Stimulated activated CD4-positive, alpha-beta T cell treated with anti-CD3 and anti-CD28 coated beads, Interleukin-12 subunit alpha, Interleukin-12 subunit beta, amount 100 ng/mL, for 48 hours (primary cell): ENCODE results near the gene HOXD12.

Source experiments
- DNase-seq, 3 donors: peaks; one replicate each; pipeline ENCODE4 v3.0.0-alpha.2; 2020; ENCODE audit warnings: low read depth in 2 of 3, low spot score in 1 of 3

The HOXD12 gene

DNA sequence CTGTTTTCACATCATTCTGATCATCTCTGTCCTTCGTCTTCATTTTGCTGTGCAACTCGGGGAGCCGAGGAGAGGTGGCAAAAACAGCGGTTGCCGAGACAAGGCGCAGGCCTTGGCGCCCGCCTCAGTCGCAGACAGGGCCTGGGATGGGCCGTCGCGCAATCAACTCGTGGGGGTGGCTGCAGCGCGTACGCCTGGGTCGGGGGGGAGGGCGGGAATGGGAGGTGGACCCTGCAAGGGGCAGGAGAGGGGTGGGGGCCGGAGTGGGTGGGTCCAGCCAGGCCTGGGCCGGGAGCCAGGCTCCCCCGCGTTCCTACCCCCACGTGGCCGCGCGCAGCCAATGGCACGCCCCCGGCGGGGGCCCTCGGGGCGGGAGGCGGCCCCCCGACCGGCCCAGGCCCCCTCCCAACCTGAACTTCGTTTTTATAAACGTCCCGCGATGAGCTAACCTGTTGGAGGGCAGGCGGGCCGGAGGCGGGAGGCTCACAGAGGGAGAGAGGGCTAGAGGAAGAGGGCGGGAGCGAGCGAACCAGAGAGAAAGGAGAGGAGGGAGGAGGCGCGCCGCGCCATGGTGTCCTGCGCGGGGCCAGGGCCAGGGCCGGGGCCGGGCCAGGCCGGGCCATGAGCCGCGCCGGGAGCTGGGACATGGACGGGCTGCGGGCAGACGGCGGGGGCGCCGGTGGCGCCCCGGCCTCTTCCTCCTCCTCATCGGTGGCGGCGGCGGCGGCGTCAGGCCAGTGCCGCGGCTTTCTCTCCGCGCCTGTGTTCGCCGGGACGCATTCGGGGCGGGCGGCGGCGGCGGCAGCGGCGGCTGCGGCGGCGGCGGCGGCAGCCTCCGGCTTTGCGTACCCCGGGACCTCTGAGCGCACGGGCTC is 7.1 kb upstream of the HOXD12 start, which contains the start of gene HOXD13:
TSS of gene HOXD13 (plus strand) at position 452 of the 875 bp plus-strand sequence. CDS start at position 622, 170 bp downstream.
- no peak for DNase-seq

DNA sequence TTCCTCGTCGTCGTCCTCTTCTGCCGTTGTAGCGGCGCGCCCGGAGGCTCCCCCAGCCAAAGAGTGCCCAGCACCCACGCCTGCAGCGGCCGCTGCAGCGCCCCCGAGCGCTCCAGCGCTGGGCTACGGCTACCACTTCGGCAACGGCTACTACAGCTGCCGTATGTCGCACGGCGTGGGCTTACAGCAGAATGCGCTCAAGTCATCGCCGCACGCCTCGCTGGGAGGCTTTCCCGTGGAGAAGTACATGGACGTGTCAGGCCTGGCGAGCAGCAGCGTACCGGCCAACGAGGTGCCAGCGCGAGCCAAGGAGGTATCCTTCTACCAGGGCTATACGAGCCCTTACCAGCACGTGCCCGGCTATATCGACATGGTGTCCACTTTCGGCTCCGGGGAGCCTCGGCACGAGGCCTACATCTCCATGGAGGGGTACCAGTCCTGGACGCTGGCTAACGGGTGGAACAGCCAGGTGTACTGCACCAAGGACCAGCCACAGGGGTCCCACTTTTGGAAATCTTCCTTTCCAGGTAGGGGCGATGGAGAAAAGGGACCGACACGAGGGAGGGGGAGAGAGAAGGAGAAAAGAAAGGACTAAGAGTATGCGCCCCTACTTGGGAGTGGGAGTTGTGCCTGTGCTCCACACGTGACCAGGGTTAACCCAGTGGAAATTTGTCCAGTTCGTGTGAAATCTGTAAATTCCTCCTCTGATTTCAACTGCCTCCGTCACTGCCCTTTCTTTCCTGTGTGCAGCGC is 6.3 kb upstream of the HOXD12 start:
- no peak for DNase-seq

DNA sequence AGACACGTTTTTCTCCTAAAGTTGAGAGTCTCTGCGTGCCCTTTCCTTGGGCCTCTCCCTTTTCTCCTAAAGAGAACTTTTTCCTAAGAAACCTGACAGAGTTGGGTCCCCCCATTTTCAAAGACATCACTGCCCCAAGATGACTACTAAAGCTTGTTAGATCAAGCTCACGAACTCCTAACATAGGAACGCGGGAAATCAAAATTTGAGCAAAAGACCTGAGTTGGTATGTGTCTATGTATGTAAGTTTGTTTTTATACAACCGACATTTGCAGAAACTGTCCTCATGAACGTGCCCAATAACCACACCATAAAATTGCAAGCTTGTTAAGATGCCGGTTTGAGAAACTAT is 5.7 kb upstream of the HOXD12 start:
- no peak for DNase-seq

DNA sequence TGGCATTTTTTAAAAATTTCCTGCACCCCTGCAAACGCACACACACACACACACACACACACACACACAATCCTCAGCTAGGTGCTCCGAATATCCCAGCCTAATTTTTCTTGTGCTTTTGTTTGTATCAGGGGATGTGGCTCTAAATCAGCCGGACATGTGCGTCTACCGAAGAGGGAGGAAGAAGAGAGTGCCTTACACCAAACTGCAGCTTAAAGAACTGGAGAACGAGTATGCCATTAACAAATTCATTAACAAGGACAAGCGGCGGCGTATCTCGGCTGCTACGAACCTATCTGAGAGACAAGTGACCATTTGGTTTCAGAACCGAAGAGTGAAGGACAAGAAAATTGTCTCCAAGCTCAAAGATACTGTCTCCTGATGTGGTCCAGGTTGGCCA is 5.2 kb upstream of the HOXD12 start:
- DNase-seq, result no peak

DNA sequence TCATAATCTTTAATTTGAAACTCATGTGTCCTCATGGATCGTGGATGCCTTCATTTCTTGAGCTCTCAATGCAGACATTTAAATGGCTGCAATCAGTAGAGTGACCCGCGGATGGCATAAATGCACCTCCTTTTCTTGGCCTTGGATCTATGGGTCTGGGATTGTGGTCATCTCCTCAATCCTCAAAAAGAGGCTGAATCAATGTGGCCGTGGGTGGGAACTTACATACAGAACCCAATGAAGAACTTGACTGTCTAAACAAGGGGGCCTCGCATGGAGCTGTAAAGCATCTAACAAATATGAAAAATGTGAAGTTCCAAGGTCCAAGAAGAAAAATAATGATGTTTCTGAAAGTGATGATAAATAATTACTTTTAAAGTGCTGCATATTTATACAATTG is 4.2 kb upstream of the HOXD12 start:
- DNase-seq, result no peak

DNA sequence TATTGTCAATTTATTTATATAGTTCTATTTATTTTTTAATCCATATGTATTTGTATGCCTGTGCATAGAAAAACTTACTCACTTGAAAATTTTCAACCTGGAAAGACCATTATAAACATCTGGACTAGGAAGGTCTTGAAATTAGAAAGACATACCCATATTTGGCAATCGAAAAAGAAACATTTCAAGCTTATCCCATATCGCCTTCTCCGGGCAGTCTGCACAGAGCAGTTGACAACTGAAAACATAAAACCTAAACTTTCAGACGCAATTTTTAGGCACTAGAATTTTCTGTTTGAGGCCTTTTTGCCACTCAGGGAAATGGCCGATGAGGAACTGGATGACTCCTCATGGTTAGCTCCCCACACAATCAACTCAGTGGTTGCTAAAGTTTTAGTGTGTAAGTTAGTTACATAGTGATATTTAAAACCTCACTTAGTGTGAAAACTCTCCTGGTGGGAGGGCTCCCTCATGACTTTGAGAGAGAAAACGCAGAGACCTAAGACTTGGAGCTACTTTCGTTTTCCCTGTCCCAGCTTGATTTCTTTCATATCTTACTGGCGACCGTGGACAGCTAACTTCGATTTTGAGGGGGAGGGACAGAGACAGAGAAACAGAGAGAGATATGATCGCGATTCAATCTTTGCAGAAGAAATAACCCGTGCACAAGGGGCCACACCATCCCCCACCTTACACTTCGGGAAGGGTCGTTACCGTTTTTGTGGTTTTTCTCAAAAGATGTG is 3.2 kb upstream of the HOXD12 start:
- no peak for DNase-seq

DNA sequence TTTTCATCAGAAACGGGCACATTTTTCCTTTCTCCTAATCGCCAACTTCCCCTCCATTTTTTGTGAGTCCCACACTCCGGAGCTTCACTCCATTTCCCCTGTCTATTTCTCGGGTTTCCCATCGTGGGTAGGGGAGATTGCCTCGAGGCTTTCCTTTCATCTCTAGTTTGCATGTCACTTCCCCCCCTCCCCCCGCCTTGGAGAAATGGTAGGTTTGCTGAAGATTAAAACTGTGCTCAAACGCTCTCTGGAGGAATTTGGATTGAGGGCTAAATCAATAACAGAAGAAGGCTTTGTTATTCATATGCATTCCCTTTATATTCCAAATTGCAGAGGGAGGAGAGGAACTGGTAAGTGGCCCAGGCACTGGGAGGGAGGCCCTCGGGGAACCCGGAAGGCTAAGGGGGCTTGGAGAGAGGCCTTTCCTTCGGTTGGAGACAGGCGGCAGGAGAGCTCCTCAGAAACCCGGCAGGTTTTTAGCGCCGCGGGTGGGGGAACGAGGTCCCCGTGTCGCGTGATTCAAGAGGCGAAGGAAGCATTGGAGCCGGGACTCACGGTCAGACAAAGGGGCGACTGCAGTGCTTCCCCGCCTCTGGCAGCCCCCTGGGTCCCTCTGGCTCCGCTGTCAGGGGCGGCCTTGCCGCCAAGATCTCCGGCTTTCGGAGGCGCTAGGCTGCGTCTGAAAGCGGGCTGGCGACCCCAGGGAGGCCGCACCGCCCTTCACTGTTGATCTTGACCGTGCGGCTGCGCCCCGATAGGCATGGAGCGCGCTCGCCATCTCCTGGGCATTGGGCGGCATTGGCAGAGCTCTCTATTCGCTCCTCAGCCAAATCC is 2.4 kb upstream of the HOXD12 start:
- peak; percentile 27 to 42 (median 33) for DNase-seq

DNA sequence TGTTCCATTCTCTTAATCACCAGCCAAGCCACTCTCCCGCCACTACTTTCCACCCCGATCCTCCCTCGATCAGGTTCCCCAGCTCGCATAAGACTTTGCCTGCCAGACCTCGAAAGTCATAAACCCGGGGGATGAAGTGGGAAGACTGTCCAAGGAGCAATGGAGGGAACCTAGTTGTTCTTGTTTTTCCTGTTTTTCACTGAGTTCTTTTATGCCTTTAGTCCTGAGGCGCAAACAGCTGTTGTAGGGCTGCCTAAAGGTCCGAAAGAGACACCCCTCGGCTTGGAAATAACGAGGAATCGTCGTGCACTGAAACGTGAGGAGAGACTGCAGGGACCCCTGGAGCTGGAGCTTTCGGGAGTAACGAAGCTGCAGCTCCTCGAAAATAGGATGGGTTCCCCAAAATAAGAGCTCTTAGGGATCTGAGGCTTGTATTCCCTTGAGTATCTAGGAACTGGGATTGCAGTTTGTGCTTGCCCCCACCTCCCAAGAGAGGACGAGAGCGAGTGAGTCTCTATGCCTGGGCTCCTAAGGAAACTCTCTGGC is 1.7 kb upstream of the HOXD12 start:
- DNase-seq, result no peak

DNA sequence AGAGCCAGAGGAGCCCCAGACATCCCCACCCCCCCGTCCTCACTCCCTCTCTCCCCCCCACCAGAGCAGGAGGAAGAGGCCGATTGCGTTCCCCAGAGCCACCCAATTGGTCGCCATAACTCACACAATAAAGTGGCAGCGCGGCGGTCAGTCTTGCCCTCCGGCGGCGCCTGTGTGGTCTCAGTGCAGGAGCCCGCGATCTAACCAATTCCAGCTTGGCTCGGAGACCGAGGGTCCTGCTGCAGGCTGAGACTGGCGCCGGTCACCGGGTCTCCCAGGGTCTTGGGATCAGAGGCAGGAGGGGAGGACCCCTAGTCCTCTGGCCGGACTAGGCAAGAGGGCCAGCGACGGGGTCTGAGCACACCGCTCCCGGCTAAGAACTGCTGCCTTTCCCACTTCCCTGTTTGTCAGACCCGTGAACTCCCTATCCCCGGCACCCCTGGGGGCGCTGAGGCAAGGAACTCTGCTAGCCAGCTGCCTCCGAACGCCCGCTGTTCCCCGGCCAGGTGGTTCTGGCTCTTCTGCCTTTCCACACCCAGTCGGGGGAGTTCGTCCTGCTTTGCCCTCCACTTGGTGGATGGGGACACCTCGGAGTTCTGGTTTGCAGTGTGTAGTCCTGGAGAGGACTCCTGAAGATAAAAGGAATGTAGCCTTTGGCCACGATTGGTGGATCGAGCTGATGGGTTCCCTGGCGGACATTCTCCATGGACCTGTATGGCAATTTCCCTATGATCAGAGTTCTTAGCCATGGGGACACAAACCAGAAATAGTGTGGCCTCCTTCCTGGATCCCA is 1.0 kb upstream of the HOXD12 start:
- DNase-seq, result no peak

DNA sequence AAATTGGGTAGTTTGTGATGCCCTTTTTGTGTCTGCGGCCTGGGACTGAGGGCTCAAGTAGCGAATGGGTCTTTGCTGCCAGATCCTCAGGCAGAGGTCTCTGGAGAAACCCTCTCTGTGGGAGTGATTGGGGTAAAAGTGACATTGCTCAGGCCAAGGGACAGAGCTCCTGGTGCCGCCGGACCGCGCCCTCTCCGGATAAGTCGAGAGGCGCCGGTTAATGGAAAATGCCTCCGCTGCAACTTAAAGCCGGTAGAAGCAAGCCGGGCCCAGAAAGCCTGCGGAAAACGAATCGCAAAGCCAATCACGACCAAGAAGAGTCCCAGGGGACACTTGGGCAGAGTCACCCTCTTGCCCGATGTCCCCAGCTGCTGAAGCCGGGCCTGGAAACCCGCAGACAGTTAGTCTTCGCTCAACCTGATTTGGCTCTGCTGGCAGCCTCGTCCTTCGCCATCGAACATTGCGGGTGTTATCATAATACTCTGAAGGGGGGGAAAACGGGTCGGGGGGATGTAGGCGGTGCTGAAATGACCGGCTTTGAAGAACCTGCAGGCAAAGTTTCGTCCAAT is 352 bp upstream of the HOXD12 start:
- DNase-seq, result no peak

DNA sequence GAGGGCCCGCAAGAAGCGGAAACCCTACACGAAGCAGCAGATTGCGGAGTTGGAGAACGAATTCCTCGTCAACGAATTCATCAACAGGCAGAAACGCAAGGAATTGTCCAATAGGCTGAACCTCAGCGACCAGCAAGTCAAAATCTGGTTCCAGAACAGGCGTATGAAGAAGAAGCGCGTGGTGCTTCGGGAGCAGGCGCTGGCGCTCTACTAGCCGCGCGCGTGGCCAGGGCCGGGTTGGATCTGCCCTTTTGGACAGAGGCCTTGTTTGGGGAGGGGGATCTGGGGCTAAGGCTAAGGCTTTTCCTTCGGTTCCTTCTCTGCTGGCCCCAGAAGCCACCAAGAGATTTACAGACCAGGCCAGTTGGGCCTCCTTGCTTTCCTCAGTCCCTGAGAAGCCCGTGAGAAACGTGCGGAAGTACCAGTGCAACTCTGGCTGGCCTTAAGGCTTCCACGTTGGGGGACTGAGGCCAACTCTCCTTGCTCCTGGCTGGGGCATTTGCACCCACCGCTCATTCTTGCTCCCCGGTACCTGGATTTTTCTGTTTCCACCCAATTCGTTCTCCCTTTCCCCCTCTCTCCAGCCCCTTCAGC is 1.0 kb downstream of the HOXD12 start:
- DNase-seq, result no peak

DNA sequence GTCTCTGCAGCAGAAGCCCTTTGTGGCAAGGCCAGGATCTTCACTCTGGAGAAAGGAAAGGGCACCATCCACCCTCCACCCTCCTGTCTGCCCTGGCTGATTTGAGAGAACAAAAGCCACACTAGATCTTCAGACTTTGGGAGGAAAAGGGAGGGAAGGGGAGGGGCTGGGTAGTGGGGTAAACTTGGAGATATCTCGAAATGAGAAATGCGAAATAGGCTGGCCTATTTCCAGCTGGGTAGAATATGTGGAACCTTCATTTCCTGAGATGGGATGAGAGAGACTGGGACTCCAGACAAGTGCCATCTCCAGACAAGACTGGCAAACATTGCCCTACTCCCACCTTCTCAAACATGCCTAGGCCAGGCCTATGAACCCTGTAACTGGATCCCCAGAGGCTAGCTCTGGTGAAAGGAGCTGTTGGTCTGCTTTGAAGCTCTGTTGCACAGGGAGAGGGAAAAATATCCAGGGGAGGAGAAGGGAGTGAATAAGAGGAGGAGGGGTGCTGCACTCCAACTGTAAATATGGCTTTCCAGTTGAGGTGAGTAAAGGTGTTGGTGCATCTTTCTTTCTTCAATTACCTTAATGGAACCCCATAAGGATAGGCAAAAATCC is 1.7 kb downstream of the HOXD12 start:
- no peak for DNase-seq

DNA sequence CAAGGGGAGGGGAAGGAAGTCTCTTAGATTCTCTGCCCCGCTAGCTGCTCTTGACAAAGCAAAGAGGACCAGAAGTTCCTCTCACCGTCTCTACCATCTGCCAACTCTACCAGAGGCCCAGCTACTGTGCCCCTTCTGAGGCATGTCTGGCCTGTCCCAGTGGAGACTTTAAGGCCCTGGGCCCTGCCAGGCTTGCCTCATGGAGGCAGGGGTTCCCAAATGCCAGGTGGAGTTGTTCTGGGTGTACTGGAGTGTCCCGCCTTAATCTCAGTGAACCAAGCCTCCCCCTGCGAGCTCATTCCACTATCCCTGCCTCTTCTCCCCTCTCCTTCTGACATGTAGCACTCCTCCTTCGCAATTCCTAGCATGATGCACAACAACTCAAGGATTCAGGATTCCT is 2.2 kb downstream of the HOXD12 start:
- no peak for DNase-seq

DNA sequence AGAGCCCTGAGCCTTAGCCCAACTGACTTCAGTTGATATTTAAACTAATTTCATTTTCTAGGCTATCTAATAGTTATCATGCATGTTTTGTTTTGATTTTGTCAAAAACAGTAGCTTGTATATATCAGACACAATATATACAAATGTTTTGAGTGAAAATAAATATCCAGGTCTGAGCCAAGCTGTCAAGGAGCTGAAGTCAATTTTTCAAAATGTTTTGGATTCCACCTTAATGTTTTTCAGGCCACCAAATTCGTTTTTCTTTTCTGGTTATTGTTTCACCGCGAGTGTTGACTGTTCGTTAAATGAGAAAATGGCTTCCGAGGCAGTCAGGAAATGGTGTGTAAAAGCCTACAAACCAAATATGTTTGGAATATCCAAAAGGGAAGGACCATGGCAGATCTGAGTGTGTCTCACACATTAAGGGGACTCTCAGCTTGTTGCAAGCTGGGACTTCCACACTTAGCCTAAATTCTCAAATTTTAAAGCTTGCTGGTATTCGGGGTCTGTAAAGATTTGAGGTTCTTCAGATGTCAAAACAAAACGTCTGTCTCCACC is 2.8 kb downstream of the HOXD12 start:
- no peak for DNase-seq

DNA sequence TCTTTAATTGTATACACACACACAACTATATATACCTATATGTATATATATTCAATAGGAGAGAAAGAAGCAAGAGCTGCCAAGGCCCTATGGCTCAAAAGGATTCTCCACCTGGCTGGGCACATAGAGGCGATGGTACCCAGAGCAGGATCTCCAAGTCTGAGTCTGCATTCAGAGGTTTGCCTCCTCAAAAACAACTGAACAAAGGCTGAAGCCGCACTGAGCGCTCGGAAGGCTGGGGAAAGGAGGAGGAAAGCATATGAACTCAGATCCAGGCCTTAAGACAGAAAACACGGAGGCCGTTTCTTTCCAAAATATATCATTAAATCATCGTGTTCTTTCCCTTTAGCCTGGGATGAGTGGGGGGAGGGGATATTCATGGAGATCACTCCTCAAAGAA is 3.6 kb downstream of the HOXD12 start:
- no peak for DNase-seq

DNA sequence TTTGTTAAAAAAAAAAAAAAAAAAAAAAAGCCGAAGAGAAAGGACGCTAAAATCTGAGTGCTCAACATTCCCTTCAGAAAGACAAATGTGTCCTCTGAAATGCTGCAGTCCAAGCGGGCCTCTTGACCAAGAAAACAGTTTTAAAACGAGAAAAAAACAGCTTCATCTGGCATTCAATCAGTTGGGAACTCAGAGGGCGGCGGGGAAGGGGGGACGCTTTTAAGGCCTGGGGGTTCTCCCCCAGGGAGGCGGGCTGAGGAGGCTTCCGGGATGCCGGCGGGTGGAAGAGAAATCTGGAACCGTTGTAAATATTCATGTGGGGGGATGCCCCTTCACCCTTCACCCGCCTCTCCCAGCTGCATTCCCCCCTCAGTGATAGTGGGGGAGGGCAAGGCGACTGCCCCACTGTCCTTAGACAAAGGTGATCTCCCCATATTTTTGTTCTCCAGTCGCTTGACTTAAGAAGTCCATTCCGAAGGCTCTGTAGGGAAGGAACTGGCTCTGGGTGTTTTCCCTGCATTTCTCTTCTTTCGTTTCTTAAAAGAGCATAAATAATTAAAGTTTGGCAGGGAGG is 4.2 kb downstream of the HOXD12 start:
- no peak for DNase-seq

DNA sequence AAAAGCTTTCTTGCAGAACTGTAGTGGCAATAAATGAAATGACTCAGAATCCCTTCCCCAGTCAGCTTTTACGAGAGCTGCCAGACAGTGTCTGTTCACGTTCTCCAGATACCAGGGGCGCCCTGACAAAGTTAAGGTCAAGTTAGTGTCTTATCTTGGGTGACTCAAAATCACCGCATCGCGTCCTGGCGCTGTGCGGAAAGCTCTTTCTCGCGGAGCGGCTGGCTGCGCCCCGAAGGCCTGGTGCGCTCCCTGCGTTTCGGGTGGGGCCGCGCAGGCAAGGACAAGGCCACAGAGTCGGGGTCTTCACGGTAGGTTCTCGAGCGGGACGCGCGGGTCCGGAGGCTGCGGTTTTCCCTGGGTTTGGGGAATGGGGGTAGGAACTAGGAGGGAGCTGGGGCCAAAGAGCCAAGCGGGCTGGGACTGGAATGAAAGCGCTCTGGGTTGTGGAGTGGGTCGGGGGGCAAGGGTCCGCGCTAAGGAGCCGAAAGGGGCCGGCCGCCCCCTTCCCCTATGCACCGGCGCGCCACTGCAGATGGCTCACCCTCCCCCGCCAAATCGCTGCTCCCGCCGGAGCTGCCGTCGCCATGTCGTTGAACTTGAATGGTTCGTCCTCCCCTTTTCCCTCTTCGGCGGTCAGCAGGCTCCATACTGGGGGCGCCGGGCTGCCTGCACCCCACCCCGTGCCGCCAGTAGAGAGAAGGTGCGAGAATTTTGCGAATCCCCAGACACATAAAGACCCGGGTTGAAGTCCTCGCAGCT is 4.9 kb downstream of the HOXD12 start:
- DNase-seq, result no peak
